ENCODE measurements around the gene SUN1.
"Not testable (repeated sequence)": the region's sequence is repeated elsewhere in the genome, so short reads cannot be mapped to it uniquely, and the experiment has no call there.

The SUN1 gene

DNA sequence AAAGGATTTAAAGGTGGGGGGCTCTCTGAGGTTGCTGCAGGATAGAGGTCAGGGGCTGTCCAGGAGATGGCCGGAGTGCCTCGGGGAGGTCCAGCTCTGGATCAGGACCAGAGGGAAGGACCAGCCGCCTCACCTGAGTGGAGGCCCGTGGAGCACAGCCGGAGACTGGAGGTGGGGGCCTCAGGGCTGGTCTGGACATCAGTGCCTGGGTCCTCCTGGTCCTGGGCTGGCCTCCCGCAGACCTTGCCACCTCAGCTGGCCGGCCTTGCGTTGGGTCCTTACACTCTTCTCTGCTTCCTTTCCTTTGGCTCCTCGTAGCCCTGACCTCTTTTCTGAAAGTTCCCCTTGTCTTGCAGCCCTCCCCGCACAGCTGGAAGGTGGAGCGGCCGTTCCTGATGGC, 2.0 kb downstream of the SUN1 start:
- no peak for DNase-seq (ENCODE audit: low spot score)

DNA sequence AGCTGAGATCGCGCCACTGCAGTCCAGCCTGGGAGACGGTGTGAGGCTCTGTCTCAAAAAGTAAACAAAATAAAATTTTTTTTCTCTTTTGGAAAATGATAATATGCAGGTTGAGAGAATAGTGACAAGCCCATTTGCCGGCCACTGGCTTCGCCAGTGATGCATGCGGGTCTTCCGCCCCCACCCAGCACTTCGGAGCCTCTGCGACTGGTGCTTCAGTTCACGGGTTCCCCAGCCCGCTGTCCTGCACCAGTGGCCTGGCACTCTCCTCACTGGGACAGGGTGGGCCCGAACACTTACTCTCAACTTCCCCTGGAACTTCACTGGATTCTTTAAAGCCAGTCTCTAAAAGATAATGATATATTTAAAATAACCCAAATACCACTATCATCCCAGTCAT, 2.7 kb downstream of the SUN1 start:
- DNase-seq (ENCODE audit: low spot score): no peak

DNA sequence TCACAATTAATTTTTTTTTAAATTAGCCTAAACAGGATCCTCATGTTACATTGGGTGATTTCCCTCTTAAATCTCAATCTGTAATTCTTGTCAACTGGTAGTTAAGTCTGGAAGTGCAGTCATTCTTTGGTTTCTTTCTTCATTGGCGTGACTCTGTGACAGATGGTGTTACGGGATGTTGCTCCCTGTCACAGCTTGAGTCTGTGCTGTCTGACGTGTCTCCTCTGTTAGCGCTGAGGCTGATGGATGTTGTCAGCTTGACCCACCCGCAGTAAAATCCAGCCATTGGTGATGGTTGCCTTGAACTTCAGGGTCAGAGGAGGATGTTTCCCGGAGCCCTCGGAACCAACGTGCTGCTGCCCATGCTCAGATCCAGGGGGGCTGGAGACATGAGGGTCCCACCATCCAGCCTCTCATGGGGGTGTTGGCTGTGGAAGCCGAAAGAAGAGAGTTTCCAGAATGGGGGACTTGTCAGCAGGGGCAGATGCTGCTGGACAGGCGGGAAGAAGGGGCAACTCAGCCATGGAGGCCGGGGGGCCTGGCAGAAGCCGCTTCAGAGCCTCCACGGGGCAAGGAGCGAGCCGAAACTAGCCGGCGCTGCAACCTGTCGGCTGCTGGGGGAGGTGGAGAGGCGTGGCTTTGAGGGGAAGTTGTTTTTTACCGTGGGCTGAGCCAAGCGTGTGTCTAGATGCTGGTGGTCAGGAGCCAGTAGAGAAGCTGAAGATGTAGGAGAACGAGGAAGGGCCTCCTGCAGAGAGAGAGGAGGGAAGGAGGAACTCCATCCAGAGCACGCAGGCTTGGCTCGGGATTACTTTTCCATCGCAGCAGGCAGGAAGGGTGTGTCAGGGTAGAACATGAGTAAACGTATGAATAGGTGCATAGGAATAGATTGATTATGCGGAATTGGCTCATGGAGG, 3.5 kb downstream of the SUN1 start:
- DNase-seq (ENCODE audit: low spot score): no peak

DNA sequence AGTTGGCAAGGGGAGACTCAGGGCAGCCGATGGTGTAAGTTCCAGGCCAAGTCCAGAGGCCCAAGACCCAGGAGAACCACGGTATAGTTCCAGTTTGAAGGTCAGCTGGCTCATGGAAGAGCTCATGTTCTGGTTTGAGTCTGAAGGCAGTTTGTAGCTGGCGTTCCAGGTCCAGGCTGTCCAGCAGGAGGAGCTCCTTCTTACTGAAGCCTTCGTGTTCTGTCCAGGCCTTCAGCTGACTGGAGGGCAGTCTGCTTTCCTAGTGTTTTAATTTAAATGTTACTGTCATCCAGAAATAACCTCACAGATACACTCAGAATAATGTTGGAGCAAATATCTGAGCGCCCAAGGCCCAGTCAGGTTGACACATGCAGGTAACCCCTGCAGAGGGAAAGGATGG, 4.2 kb downstream of the SUN1 start:
- no peak for DNase-seq (ENCODE audit: low spot score)

DNA sequence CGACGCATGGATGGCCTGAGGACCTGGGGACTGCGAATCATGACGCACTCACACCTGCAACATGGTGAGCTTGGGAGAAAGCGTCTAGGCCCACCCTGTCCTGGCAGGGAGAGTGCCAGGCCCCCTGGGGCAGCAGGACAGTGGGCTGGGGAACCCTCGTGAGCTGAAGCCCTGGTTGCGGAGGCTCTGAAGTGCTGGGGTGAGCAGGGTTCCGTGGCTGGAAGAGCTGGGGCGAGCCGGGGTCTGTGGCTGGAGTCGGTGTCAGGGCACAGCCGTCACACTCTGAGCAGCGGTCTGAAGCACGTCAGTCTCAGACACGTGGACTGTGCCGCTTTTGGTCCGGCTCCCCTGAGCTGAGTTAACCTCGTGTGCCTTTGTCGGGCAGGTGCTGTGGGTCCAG, 4.7 kb downstream of the SUN1 start:
- DNase-seq (ENCODE audit: low spot score): no peak

DNA sequence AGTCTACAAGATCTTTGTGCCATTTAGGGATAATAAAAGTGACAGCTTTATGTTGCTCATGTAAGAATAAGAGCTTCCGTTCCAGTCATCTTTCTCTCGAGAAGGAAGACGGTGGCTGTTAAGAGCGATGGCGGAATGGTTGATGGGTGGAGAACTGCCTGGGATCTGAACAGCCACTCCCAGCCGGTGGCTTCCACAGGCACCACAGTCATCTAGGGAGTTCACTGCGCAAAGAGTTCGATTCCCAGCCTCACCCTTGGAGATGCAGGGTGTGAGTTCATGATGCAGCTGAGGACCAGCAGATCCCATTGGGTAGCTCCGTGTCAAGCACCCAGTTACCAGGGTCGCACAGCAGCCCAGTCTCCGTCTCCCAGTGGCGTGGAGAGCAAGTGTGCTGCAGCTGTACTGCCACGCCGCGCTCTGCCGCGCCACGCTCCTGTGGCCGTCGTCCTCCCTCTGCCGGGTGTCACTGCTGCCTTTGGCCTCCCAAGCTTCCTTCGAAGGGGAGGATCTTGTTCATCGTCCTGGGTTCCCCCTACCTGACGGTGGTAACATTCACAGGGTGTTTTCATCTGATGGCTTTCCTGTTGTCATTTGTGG, 7.8 kb downstream of the SUN1 start:
- DNase-seq (ENCODE audit: low spot score): no peak

DNA sequence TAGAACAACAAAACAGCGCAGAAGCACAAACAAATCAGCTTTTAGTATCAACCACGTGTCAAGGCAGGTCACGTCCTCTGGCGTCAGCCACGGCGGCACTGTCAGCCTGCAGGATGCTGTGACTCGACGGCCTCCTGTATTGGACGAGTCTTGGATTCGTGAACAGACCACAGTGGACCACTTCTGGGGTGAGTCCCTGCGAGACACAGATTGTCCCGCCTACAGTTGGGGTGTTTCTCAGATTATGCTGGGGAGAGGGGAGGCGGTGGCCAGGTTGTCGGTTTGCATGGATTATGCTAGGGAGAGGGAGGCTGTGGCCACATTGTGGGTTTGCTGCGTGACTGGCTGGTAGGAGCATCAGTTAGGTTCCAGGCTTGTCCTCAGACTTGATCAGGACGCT, 9.7 kb downstream of the SUN1 start:
- DNase-seq (ENCODE audit: low spot score): no peak

DNA sequence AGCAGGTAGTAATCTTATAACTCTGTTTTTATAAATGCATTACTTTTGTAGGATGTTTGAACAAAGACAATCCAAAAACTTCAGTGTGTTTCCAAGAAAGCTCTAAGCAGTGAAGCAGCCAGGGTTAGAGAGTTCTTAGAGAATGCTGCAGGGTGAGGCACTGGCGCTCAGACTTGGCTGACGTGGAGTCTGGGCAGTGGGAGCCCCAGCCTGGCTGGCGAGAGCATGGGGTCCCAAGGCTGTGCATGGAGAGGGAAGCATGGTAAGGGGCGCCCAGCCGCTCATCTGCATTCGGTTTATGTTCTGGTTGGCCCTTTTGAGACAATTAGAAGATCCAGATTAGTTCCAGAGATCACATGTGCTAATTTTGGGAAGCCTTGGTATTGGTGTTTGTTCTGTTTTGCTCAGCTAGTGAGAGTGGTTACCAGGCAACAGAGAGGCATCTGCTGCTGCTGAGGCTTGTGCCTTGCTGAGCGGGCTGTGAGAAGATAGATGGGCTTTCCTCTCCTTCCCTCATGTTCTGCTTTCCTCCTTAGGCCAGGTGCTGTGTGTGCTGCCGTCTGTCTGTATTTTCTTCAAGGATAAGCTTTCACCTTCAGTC, 10.3 kb downstream of the SUN1 start:
- DNase-seq (ENCODE audit: low spot score): no peak

DNA sequence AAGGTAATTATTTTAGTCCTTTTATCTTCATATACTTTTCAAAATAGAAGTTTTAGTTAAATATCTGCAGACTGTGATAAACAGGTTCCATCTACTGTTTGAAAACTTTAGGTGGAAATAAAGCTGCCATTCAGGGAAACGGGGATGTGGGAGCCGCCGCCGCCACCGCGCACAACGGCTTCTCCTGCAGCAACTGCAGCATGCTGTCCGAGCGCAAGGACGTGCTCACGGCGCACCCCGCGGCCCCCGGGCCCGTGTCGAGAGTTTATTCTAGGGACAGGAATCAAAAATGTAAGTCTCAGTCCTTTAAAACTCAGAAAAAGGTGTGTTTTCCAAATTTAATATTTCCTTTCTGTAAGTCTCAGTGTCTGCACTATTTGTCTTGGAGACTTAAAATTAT, 11.0 kb downstream of the SUN1 start:
- no peak for DNase-seq (ENCODE audit: low spot score)

DNA sequence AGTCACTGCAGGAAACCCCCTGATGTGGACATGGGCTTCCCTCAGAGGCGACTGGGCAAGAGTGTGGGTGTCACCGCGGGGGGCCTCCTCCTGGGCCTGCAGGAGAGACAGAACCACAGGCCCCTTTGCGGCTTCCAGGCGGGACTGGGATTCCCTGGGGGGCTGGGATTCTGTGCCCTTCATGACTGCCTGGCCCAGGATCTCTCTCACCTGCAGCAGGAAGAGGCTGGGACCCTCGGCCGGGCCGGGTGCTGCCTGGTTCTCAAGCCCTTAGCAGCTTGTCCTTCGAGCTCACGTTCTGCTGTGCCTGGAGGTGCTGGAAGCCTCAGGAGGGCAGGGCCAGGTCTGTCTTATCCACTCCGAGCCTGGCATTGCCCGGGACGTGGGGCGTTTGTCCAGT, 11.8 kb downstream of the SUN1 start:
- DNase-seq (ENCODE audit: low spot score): no peak

DNA sequence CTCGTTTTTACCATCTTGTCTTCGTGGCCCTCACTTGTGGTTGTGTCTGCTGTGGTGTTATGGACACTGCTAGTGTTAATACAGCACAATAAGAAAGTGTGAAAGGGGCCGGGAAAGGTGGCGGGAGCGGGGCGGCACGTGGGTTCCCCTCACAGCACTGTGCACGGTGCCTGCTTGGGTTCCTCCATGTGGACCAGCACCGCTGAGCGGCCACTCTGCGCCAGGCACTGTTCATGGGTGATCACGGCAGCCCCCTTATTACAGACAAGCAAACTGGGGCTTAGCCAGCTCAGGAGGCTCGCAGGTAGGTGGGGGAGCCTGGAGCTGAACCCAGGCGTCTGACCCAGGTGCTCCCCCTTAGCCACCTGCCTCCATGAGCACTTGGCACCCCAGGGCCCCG, 12.2 kb downstream of the SUN1 start:
- DNase-seq (ENCODE audit: low spot score): no peak

DNA sequence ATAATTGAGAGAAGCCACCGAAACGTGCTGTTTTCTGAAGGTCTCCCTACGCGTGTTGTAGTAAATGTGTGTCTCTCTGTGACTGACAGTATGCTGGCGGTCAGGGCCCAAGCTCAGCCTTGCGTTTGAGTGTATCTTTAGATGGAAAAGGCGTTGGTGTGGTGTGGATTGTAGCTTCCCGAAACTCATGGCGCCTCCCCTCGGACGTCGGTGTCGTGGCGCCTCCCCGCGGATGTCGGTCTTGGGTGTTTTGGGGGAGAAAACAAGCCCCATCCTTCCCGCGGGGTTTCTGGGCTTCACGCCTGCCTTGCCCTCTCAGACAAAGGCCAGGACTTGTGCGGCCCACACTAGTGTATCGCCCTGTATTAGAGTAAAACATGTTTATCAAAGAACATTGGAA, 12.8 kb downstream of the SUN1 start:
- no peak for DNase-seq (ENCODE audit: low spot score)

DNA sequence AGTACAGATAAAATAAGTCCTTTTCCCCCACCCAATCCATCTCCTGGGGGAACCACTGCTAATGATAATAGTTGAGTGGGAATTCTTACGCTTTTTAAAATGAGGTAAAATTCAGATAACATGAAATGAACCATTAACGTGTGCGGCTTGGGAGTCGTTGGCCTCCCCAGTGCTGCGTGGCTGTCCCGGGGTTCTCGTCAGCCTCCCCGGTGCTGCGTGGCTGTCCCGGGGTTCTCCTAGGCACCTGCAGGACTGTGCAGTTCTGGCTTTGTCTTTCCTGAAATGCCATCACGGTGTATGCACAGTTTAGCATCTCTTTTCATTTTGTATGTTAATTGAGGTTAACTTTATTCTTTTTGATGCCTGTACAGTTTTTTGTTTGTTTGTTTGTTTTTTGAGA, 13.5 kb downstream of the SUN1 start:
- no peak for DNase-seq (ENCODE audit: low spot score)

DNA sequence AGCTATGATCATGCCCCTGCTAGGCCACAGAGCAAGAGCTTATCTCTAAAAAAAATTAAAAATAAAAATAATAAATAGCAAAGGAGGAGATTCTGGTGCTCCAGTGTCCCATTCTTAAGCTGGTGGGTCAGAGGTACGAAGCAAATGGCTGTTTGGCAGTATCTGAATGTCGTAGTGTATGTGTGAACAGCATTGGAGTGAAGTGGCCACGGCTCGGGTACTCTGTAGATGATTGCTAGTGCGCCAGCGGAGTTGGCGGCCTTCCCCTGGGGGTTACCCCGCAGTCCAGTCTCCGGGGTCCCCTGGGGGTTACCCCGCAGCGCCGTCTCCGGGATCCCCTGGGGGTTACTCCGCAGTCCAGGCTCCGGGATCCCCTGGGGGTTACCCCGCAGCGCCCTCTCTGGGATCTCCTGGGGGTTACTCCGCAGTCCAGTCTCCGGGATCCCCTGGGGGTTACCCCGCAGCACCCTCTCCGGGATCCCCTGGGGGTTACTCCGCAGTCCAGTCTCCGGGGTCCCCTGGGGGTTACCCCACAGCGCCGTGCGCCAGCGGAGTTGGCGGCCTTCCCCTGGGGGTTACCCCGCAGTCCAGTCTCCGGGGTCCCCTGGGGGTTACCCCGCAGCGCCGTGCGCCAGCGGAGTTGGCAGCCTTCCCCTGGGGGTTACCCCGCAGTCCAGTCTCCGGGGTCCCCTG, 14.8 kb downstream of the SUN1 start:
- not testable (repeated sequence) for DNase-seq (ENCODE audit: low spot score)

DNA sequence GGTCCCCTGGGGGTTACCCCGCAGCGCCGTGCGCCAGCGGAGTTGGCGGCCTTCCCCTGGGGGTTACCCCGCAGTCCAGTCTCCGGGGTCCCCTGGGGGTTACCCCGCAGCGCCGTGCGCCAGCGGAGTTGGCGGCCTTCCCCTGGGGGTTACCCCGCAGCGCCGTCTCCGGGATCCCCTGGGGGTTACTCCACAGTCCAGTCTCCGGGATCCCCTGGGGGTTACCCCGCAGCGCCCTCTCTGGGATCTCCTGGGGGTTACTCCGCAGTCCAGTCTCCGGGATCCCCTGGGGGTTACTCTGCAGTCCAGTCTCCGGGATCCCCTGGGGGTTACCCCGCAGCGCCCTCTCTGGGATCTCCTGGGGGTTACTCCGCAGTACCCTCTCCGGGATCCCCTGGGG, 15.5 kb downstream of the SUN1 start:
- not testable (repeated sequence) for DNase-seq (ENCODE audit: low spot score)

DNA sequence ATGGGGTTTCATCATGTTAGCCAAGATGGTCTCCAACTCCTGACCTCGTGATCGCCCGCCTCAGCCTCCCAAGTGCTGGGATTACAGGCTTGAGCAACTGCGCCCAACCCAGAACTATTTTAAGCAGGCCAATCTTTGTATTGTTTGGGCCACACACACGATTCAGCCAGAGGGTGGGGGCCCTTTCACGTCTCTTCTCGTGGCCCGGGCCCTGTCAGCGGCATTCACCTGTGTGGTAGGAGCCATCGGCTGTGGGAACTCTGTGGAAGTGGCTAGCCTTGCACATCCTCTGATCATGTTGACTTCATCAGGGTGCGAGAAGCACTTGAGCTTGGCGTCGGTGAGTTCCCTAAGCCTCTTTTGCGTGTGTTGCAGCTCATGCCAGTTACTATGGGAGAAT, 16.9 kb downstream of the SUN1 start:
- DNase-seq (ENCODE audit: low spot score): no peak

DNA sequence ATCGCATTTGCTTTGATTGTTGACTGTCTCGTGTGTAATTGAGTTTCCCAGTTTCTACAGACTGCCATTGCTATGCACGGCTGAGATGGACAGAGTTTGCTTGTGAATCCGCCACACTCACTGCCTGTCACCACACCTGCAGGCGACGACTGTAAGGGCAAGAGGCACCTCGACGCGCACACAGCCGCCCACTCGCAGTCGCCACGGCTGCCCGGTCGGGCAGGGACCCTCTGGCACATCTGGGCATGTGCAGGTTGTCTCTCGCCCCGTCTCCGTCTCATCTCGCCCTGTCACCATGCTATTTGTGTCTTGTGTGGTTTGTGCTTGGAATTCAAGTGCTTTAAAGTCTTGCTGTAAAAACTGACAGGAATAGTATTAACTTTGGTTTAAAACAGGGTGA, 17.5 kb downstream of the SUN1 start:
- DNase-seq (ENCODE audit: low spot score): no peak

DNA sequence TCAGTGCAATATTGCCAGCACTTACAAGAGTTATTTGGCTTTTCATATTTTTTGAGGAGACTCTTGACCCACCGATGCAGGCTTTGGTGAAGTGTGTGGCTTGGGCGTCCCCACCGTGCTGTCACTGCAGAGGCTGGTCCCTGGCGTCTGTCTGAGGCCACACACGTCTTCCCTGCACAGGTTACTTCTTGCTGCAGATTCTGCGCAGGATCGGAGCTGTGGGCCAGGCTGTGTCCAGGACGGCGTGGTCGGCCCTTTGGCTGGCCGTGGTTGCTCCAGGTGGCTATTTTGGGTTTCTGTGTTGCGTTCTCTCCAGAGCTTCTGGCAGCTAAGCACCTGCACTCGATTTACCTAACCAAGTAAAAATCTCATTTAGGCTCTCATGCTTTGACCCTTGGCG, 18.9 kb downstream of the SUN1 start:
- no peak for DNase-seq (ENCODE audit: low spot score)

DNA sequence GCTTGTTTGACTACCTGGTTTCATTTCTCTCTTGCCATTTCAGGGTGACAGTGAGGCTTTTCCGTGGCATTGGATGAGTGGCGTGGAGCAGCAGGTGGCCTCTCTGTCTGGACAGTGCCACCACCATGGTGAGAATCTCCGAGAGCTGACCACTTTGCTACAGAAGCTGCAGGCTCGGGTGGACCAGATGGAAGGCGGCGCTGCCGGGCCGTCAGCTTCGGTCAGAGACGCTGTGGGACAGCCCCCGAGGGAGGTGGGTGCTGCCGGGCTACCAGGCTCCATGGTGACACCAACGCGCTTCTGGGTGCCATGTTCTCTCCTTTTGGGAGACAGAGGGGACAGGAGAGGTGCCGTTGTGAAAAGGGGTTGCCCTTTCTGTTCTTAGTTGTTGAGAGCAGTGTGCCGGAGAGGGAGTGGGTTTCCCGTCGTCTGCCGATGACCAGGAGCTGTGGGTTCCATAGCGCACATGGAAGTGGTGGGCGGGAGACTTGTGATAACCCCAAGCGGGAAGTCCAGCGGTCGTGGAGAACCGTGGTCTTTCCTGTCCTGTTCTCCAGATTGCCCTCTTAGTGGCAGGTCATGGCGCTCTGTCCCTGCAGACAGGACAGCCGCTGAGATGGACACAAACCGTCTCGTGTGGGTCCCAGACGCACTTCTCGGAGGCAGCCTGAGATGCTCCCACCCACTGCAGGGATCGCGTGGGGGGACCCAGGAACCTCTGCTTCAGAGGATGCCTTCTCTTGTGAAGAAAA, 21.3 kb downstream of the SUN1 start:
- DNase-seq (ENCODE audit: low spot score): no peak

DNA sequence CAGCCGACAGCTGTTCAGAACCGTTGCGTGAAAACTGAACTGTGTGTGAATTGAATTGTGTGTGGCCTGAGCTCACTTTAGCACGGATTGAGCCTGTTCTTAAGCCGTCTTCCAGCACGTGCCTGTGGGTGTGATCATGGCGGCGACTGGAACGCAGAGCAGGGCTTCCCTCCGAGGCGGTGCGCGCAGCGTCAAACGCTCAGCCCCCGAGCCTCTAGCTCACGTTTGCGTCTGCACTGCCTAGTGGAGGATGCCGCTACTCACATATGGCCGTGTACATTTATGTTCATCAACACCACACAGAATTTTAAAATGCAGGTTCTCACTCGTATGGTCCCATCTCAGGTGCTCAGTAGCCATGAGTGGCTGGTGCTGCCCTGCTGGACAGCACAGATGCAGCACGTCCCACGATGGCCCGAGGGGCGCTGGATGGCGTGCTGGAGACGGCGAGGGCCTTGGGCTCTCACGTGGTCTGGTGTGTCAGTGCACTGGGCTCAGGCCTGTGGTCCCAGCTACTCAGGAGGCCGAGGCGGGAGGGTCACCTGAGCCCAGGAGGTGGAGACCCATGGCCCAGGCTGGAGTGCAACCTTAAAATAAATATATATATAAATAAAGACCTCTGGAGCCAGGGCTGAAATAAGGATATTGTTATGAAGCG, 22.0 kb downstream of the SUN1 start:
- DNase-seq (ENCODE audit: low spot score): no peak

DNA sequence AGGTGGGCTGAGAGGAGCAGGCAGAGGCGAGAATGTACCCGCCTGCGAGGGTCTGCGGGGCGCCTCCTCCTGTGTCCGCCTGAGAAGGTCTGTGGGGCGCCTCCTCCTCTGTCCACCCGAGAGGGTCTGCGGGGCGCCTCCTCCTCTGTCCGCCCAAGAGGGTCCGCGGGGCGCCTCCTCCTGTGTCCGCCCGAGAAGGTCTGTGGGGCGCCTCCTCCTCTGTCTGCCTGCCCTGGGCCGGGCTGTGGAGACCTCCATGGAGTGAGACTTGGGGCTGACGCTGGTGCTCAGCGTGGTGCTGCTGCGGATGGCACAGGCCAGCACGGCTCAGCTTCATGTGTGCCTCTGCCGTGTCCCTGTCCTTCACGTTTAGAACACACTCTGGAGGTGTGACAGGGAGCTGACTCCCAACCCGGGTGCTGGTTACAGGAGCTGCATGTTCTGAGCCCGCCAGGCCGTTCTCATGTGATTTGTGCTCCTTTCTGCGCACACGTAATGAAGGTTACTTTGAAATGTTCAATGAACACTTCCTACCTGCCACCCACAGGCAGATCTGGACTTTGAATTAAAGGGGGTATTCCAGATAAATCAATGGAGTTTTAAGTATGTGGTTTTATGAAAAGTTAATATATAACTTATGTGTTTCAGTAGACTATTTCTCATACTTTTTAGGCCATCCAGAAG, 23.6 kb downstream of the SUN1 start:
- DNase-seq (ENCODE audit: low spot score): no peak

All from CD4-positive, alpha-beta T cell treated with Interleukin-15 for 4 hours (primary cell).